Measurements from ENCODE around the gene GNG14. TPM values are rescaled to one million over a fixed set of nuclear protein-coding genes. Genes with fewer than 3 reads are reported as not detected.

Gene GNG14
- polyA plus RNA-seq, 3 donors, result not detected

- H2AFZ ChIP-seq (ENCODE audit: insufficient read depth, low read depth, low read length, poor library complexity, severe bottlenecking), result peak overlapping the region; percentile 94
- H3K36me3 ChIP-seq (replicated peaks in 1 of 2; ENCODE audit: control insufficient read depth in 1 of 2, insufficient read depth in 2 of 2, low read length in 2 of 2), result peaks cover 21 to 28% of the 10 kb centered on the region in 2 donors
- Mint-ChIP-seq H3K4me1 (peaks cover 47% of the 10 kb centered on the region), H3K9me3 (peaks cover 0 to 3% (median 0%) of the 10 kb centered on the region in 7 donors), H3K27ac (peak overlapping the region; percentile 97 to 100 (median 100)), H3K36me3 (peaks cover 22 to 39% of the 10 kb centered on the region in 2 donors), H3K27me3 (ENCODE audit: low read depth in 3 of 3) (peaks cover 0 to 3% (median 0%) of the 10 kb centered on the region in 3 donors), H3K4me3 (peak overlapping the region; percentile 90 to 97)
- peaks cover 49 to 61% of the 10 kb centered on the region in 2 donors for H3K4me1 ChIP-seq (ENCODE audit: control insufficient read depth in 1 of 2, insufficient read depth in 2 of 2, low read length in 2 of 2)
- peak overlapping the region; percentile 61 to 96 (median 81) for H3K4me3 ChIP-seq (replicated peaks in 1 of 3; ENCODE audit: low read depth in 2 of 3, low read length in 3 of 3)
- peak overlapping the region; percentile 95 for H3K4me2 ChIP-seq (replicated peaks; ENCODE audit: extremely low read depth, low read length, poor library complexity, severe bottlenecking)
- H3K9me3 ChIP-seq (replicated peaks in 1 of 2; ENCODE audit: control insufficient read depth in 1 of 2, insufficient read depth in 1 of 2, low read length in 2 of 2), result no peaks in the 10 kb centered on the region
- intact Hi-C loops (cut with micrococcal nuclease), result loop anchor here (1.0 to 10.0 kb wide), 6 partner anchors 27 to 504 kb away; partner anchors contain the start of genes ZNF490 (in 2 of the 2), ZNF791 (in 2 of the 2), FBXW9 (in 1 of the 2) and JUNB (in 1 of the 2)
- TF ChIP-seq CTCF (IDR thresholded peaks at IDR 0.05), result no peak
- H4K20me1 ChIP-seq (ENCODE audit: insufficient read depth, low read length), result peaks cover 39% of the 10 kb centered on the region
- WGBS (ENCODE audit: insufficient coverage), result 0% methylated on average over 24 of the region's 24 CpGs
- H3K9ac ChIP-seq (ENCODE audit: insufficient read depth, low read length, poor library complexity, severe bottlenecking), result peak overlapping the region; percentile 92
- H3K79me2 ChIP-seq (ENCODE audit: insufficient read depth, low read length), result peaks cover 64% of the 10 kb centered on the region
- peak; percentile 29 to 82 (median 82) for DNase-seq
- no peaks in the 10 kb centered on the region for H3K27me3 ChIP-seq (ENCODE audit: control insufficient read depth in 2 of 2, insufficient read depth in 2 of 2, low read length in 2 of 2)
- H3K27ac ChIP-seq (ENCODE audit: low read depth in 1 of 2, low read length in 2 of 2), result peak overlapping the region; percentile 78 to 100
These were observed 18.9 kb upstream of the GNG14 start for GRCh38 chr19:12668932-12669269.

- 0% methylated on average over 57 of the region's 64 CpGs for WGBS (ENCODE audit: insufficient coverage)
- H3K27me3 Mint-ChIP-seq (ENCODE audit: low read depth in 3 of 3), result peaks cover 0 to 3% (median 0%) of the 10 kb centered on the region in 3 donors
- no peaks in the 10 kb centered on the region for H3K27me3 ChIP-seq (ENCODE audit: control insufficient read depth in 2 of 2, insufficient read depth in 2 of 2, low read length in 2 of 2)
- DNase-seq, result peak; percentile 82 to 86 (median 85)
- peaks cover 21 to 28% of the 10 kb centered on the region in 2 donors for H3K36me3 ChIP-seq (replicated peaks in 1 of 2; ENCODE audit: control insufficient read depth in 1 of 2, insufficient read depth in 2 of 2, low read length in 2 of 2)
- H3K4me3 ChIP-seq (replicated peaks in 1 of 3; ENCODE audit: low read depth in 2 of 3, low read length in 3 of 3), result peak overlapping the region; percentile 61 to 96 (median 81)
- peak overlapping the region; percentile 95 for H3K4me2 ChIP-seq (replicated peaks; ENCODE audit: extremely low read depth, low read length, poor library complexity, severe bottlenecking)
- H3K4me1 ChIP-seq (ENCODE audit: control insufficient read depth in 1 of 2, insufficient read depth in 2 of 2, low read length in 2 of 2), result peaks cover 44 to 55% of the 10 kb centered on the region in 2 donors
- H3K4me3 Mint-ChIP-seq, result peak overlapping the region; percentile 90 to 97
- no peak for TF ChIP-seq CTCF (IDR thresholded peaks at IDR 0.05)
- intact Hi-C loops (cut with micrococcal nuclease), result loop anchor here (1.0 to 10.0 kb wide), 6 partner anchors 27 to 505 kb away; partner anchors contain the start of genes ZNF490 (in 2 of the 2), ZNF791 (in 2 of the 2), FBXW9 (in 1 of the 2) and JUNB (in 1 of the 2)
- peak overlapping the region; percentile 92 for H3K9ac ChIP-seq (ENCODE audit: insufficient read depth, low read length, poor library complexity, severe bottlenecking)
- H3K9me3 Mint-ChIP-seq, result peaks cover 0 to 3% (median 0%) of the 10 kb centered on the region in 7 donors
- H2AFZ ChIP-seq (ENCODE audit: insufficient read depth, low read depth, low read length, poor library complexity, severe bottlenecking), result peak overlapping the region; percentile 94
- no peaks in the 10 kb centered on the region for H3K9me3 ChIP-seq (replicated peaks in 1 of 2; ENCODE audit: control insufficient read depth in 1 of 2, insufficient read depth in 1 of 2, low read length in 2 of 2)
- H3K4me1 Mint-ChIP-seq, result peaks cover 47% of the 10 kb centered on the region
- H3K27ac ChIP-seq (ENCODE audit: low read depth in 1 of 2, low read length in 2 of 2), result peak overlapping the region; percentile 78 to 100
- peak overlapping the region; percentile 97 to 100 (median 100) for H3K27ac Mint-ChIP-seq
- peaks cover 64% of the 10 kb centered on the region for H3K79me2 ChIP-seq (ENCODE audit: insufficient read depth, low read length)
- peaks cover 39% of the 10 kb centered on the region for H4K20me1 ChIP-seq (ENCODE audit: insufficient read depth, low read length)
- H3K36me3 Mint-ChIP-seq, result peaks cover 23 to 39% of the 10 kb centered on the region in 2 donors
These were observed 18.3 kb upstream of the GNG14 start for GRCh38 chr19:12669270-12670158.
